Keratinocyte (primary cell): ENCODE results near the gene FBLN7. TPM values are rescaled to one million over a fixed set of nuclear protein-coding genes. Genes with fewer than 3 reads are reported as not detected.

Experiments
- DNase-seq: peaks from one replicate; pipeline ENCODE4 v3.0.0-alpha.2; 2011; ENCODE audit warnings: low read depth, missing footprints, low spot score
- FAIRE-seq: peaks from 2 replicates; lab custom pipeline; 2011; peaks lifted over from hg19 to GRCh38; lab: Jason Lieb, UNC
- H2AFZ ChIP-seq: 2 replicates; pipeline ENCODE4 v1.6.0; 2012; ENCODE audit warnings: low read length, control low read depth, inconsistent platforms; ENCODE audit not compliant: control insufficient read depth
- H3K27ac ChIP-seq: 2 replicates; pipeline ENCODE4 v1.5.1; 2011; ENCODE audit warnings: low read length; ENCODE audit not compliant: control insufficient read depth, insufficient read depth
- H3K27me3 ChIP-seq: 3 replicates; pipeline ENCODE4 v1.6.0; 2011; ENCODE audit warnings: low read length; ENCODE audit not compliant: control insufficient read depth, insufficient read depth; ENCODE audit errors: extremely low read depth
- H3K36me3 ChIP-seq, 2 experiments: 2 replicates in 1 of 2; 3 replicates in 1 of 2; pipeline ENCODE4 v1.5.1; 2011; ENCODE audit warnings: low read length in 2 of 2, mild to moderate bottlenecking in 1 of 2; ENCODE audit not compliant: control insufficient read depth in 2 of 2, insufficient read depth in 2 of 2; ENCODE audit errors: extremely low read depth in 1 of 2
- H3K4me1 ChIP-seq: 3 replicates; pipeline ENCODE4 v1.5.1; 2011; ENCODE audit warnings: low read length; ENCODE audit not compliant: control insufficient read depth, insufficient read depth; ENCODE audit errors: extremely low read depth
- H3K4me2 ChIP-seq: 3 replicates; pipeline ENCODE4 v1.6.0; 2011; ENCODE audit warnings: low read depth, low read length; ENCODE audit not compliant: control insufficient read depth, insufficient read depth; ENCODE audit errors: extremely low read depth
- H3K4me3 ChIP-seq, 3 experiments: fragments of 200-600 bp in 1 of 3; sonication (generic) in 1 of 3; 2 replicates in 2 of 3; 3 replicates in 1 of 3; pipeline ENCODE4 v1.5.1; 2011 to 2016; ENCODE audit warnings: low read length in 3 of 3, mild to moderate bottlenecking in 3 of 3, control low read depth in 2 of 3, inconsistent platforms in 1 of 3, low read depth in 1 of 3, mixed read lengths in 1 of 3, mixed run types in 1 of 3, moderate library complexity in 1 of 3; ENCODE audit not compliant: control insufficient read depth in 2 of 3, insufficient read depth in 2 of 3; ENCODE audit errors: extremely low read depth in 1 of 3
- H3K79me2 ChIP-seq: 2 replicates; pipeline ENCODE4 v1.6.0; 2012; ENCODE audit warnings: low read length; ENCODE audit not compliant: control insufficient read depth, insufficient read depth
- H3K9ac ChIP-seq: 3 replicates; pipeline ENCODE4 v1.6.0; 2011; ENCODE audit warnings: low read length; ENCODE audit not compliant: control insufficient read depth, insufficient read depth; ENCODE audit errors: extremely low read depth
- H3K9me1 ChIP-seq: 3 replicates; pipeline ENCODE4 v1.6.0; 2011; ENCODE audit warnings: low read length; ENCODE audit not compliant: control insufficient read depth, insufficient read depth; ENCODE audit errors: extremely low read depth
- H3K9me3 ChIP-seq: 2 replicates; pipeline ENCODE4 v1.5.1; 2012; ENCODE audit warnings: low read depth, low read length; ENCODE audit not compliant: control insufficient read depth
- H4K20me1 ChIP-seq: 3 replicates; pipeline ENCODE4 v1.6.0; 2011; ENCODE audit warnings: low read length; ENCODE audit not compliant: control insufficient read depth, insufficient read depth; ENCODE audit errors: extremely low read depth
- EZH2 ChIP-seq: IDR thresholded peaks from one replicate; pipeline ENCODE4 v1.6.1; 2012; ENCODE audit warnings: inconsistent platforms, mild to moderate bottlenecking, low read length, moderate library complexity
- dilution Hi-C: fragments of 300-500 bp; cut with MboI; formaldehyde crosslinking; loops from one replicate; pipeline ENCODE4 v1.7.0; 2020; ENCODE audit warnings: low sequenced_read_pairs; ENCODE audit not compliant: extremely low pct_ligation_motif_present
- polyA plus RNA-seq, 5 experiments: library from polyadenylated mRNA; depleted of rRNA in 3 of 5; stranded (reverse) in 3 of 5; stranded (forward) in 1 of 5; unstranded in 1 of 5; fragments of >200 nt; gene quantifications; 1 replicate in 1 of 5; 2 replicates in 3 of 5; 3 replicates in 1 of 5; pipeline versions ENCODE4 v1.2.1 to v1.2.3, GENCODE V29; 2011 to 2012; ENCODE audit warnings: missing spikeins in 2 of 5, low read depth in 1 of 5, low replicate concordance in 1 of 5
- TF ChIP-seq, protein P1 (sequence below), 3 experiments: IDR thresholded peaks in 1 of 3; conservative IDR thresholded peaks in 1 of 3; optimal IDR thresholded peaks in 1 of 3; 2 replicates in 2 of 3; 3 replicates in 1 of 3; pipeline versions ENCODE3 to v1.5.1; 2011; ENCODE audit warnings: low read length in 3 of 3, mild to moderate bottlenecking in 3 of 3, moderate library complexity in 2 of 3, control low read depth in 1 of 3, inconsistent platforms in 1 of 3; ENCODE audit not compliant: insufficient read depth in 2 of 3; ENCODE audit errors: extremely low read depth in 1 of 3

FBLN7 gene
- polyA plus RNA-seq, 1 donor (not counting 4 experiments of a cell fraction or from before 2014, with no cell fraction given), result not detected

GRCh38 chr2:112095681-112096080 lies 42.5 kb upstream of the FBLN7 start:
- H2AFZ ChIP-seq, result no peak overlapping the region
- dilution Hi-C loops, result no loop called here
- peaks cover 10% of the 10 kb centered on the region for H3K4me1 ChIP-seq
- no peak for TF ChIP-seq EZH2
- TF ChIP-seq, protein P1, sequence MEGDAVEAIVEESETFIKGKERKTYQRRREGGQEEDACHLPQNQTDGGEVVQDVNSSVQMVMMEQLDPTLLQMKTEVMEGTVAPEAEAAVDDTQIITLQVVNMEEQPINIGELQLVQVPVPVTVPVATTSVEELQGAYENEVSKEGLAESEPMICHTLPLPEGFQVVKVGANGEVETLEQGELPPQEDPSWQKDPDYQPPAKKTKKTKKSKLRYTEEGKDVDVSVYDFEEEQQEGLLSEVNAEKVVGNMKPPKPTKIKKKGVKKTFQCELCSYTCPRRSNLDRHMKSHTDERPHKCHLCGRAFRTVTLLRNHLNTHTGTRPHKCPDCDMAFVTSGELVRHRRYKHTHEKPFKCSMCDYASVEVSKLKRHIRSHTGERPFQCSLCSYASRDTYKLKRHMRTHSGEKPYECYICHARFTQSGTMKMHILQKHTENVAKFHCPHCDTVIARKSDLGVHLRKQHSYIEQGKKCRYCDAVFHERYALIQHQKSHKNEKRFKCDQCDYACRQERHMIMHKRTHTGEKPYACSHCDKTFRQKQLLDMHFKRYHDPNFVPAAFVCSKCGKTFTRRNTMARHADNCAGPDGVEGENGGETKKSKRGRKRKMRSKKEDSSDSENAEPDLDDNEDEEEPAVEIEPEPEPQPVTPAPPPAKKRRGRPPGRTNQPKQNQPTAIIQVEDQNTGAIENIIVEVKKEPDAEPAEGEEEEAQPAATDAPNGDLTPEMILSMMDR (optimal IDR thresholded peaks at IDR 0.05 in 1 of 3, IDR thresholded peaks at IDR 0.05 in 1 of 3, conservative IDR thresholded peaks at IDR 0.05 in 1 of 3; ENCODE audit: extremely low read depth in 1 of 3, insufficient read depth in 2 of 3, low read length in 3 of 3), result no peak
- H3K4me2 ChIP-seq, result no peak overlapping the region
- no peaks in the 10 kb centered on the region for H3K9me1 ChIP-seq
- no peak overlapping the region for H3K9ac ChIP-seq
- no peaks in the 10 kb centered on the region for H4K20me1 ChIP-seq
- no peaks in the 10 kb centered on the region for H3K27me3 ChIP-seq
- H3K36me3 ChIP-seq, result peaks cover 16 to 19% of the 10 kb centered on the region in 2 experiments
- FAIRE-seq (no peak), DNase-seq (no peak)
- no peak overlapping the region for H3K27ac ChIP-seq
- no peak overlapping the region for H3K4me3 ChIP-seq
- no peaks in the 10 kb centered on the region for H3K79me2 ChIP-seq
- no peaks in the 10 kb centered on the region for H3K9me3 ChIP-seq

DNA sequence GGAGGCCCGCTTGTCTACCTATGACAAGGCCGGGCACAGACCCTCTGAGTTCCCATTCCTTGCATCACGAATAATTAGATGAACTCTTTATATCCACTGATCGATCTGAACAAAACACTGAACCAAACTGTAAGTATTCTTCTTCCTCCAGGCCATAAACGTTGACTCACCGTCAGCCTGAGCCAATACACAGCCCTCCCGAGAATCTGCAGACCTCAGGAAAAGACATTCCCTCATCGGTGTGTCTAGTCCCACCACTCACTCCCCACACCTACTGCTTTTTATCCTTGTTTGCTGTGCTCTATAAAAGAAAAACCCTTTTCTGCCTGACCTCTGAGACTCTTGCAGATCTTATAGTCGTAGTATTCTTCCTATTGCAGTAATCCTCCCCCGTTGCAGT lies 42.1 kb upstream of the FBLN7 start:
- DNase-seq (no peak), FAIRE-seq (no peak)
- Histone ChIP-seq H3K9me3 (no peaks in the 10 kb centered on the region), H2AFZ (no peak overlapping the region), H3K27me3 (no peaks in the 10 kb centered on the region), H4K20me1 (no peaks in the 10 kb centered on the region), H3K4me1 (peaks cover 10% of the 10 kb centered on the region), H3K36me3 (peaks cover 16 to 19% of the 10 kb centered on the region in 2 experiments), H3K9me1 (no peaks in the 10 kb centered on the region), H3K27ac (no peak overlapping the region), H3K4me2 (no peak overlapping the region), H3K79me2 (no peaks in the 10 kb centered on the region), H3K9ac (no peak overlapping the region), H3K4me3 (no peak overlapping the region)
- no peak for TF ChIP-seq EZH2
- TF ChIP-seq, protein P1 (optimal IDR thresholded peaks at IDR 0.05 in 1 of 3, IDR thresholded peaks at IDR 0.05 in 1 of 3, conservative IDR thresholded peaks at IDR 0.05 in 1 of 3; ENCODE audit: extremely low read depth in 1 of 3, insufficient read depth in 2 of 3, low read length in 3 of 3), result no peak
- dilution Hi-C loops, result no loop called here
